Endothelial cell of umbilical vein (primary cell): ENCODE measurements around the gene EGFL7. TPM values are rescaled to one million over a fixed set of nuclear protein-coding genes. Genes with fewer than 3 reads are reported as not detected.

ENCODE experiments used
- BruUV-seq: library from RNA; stranded (reverse); fragments of 400-500 nt; replicated peaks from 2 replicates; lab custom pipeline; 2021; lab: Mats Ljungman, UMichigan
- CTCF ChIA-PET: fragments of 300-600, 350-600 bp; sonication (Branson Sonifier 250); formaldehyde crosslinking; loops from one replicate; lab custom pipeline; 2021; ENCODE audit warnings: antibody characterized with exemption, inconsistent platforms; lab: Charles Lee
- POLR2A ChIA-PET: fragments of 300-600, 350-600 bp; sonication (Branson Sonifier 250); formaldehyde crosslinking; loops from one replicate; lab custom pipeline; 2021; ENCODE audit warnings: antibody characterized with exemption, inconsistent platforms; lab: Charles Lee
- DNase-seq: peaks from one replicate; pipeline ENCODE4 v3.0.0-alpha.2; 2011; ENCODE audit warnings: low read depth, low spot score
- FAIRE-seq: peaks from 2 replicates; lab custom pipeline; 2011; peaks lifted over from hg19 to GRCh38; lab: Jason Lieb, UNC
- H2AFZ ChIP-seq: 2 replicates; pipeline ENCODE4 v1.6.0; 2012; ENCODE audit warnings: low read depth, low read length, control low read depth, inconsistent platforms
- H3K27ac ChIP-seq: 2 replicates; pipeline ENCODE4 v1.5.1; 2011; ENCODE audit warnings: low read depth, mild to moderate bottlenecking, control low read depth, low read length, moderate library complexity; ENCODE audit not compliant: insufficient read depth
- H3K27me3 ChIP-seq, 2 experiments: 2 replicates each; pipeline versions ENCODE4 v1.6.0 to v1.6.1; 2011; ENCODE audit warnings: low read length in 2 of 2, mixed read lengths in 1 of 2; ENCODE audit not compliant: control insufficient read depth in 2 of 2, insufficient read depth in 2 of 2
- H3K36me3 ChIP-seq, 2 experiments: 2 replicates in 1 of 2; 3 replicates in 1 of 2; pipeline ENCODE4 v1.5.1; 2011; ENCODE audit warnings: low read length in 2 of 2, mild to moderate bottlenecking in 1 of 2, moderate library complexity in 1 of 2; ENCODE audit not compliant: control insufficient read depth in 2 of 2, insufficient read depth in 2 of 2; ENCODE audit errors: extremely low read depth in 1 of 2
- H3K4me1 ChIP-seq: 3 replicates; pipeline ENCODE4 v1.5.1; 2011; ENCODE audit warnings: mild to moderate bottlenecking, low read length; ENCODE audit not compliant: control insufficient read depth, insufficient read depth; ENCODE audit errors: extremely low read depth
- H3K4me2 ChIP-seq: 2 replicates; pipeline ENCODE4 v1.6.1; 2011; ENCODE audit warnings: low read length, control low read depth, mixed read lengths; ENCODE audit not compliant: insufficient read depth
- H3K4me3 ChIP-seq, 3 experiments: fragments of 200-600 bp in 1 of 3; sonication (generic), shearing (Covaris generic) in 1 of 3; replicated peaks in 1 of 3; 2 replicates each; pipeline ENCODE4 v1.5.1; 2011 to 2016; ENCODE audit warnings: control low read depth in 3 of 3, low read length in 3 of 3, mild to moderate bottlenecking in 2 of 3, inconsistent platforms in 1 of 3, low read depth in 1 of 3, moderate library complexity in 1 of 3; ENCODE audit not compliant: insufficient read depth in 1 of 3
- H3K79me2 ChIP-seq: 2 replicates; pipeline ENCODE4 v1.6.0; 2012; ENCODE audit warnings: low read length, inconsistent platforms; ENCODE audit not compliant: control insufficient read depth, insufficient read depth
- H3K9ac ChIP-seq: replicated peaks from 2 replicates; pipeline ENCODE3; 2011; ENCODE audit warnings: low read length, control low read depth; ENCODE audit not compliant: insufficient read depth; ENCODE audit errors: extremely low read depth
- H3K9me1 ChIP-seq: replicated peaks from 3 replicates; pipeline ENCODE4 v1.6.0; 2011; ENCODE audit warnings: mild to moderate bottlenecking, low read length; ENCODE audit not compliant: control insufficient read depth, insufficient read depth; ENCODE audit errors: extremely low read depth
- H3K9me3 ChIP-seq: replicated peaks from 2 replicates; pipeline ENCODE4 v1.5.1; 2012; ENCODE audit warnings: low read length, inconsistent platforms; ENCODE audit not compliant: control insufficient read depth, insufficient read depth
- H4K20me1 ChIP-seq: replicated peaks from 2 replicates; pipeline ENCODE3; 2011; ENCODE audit warnings: mild to moderate bottlenecking, low read length; ENCODE audit not compliant: control insufficient read depth, insufficient read depth; ENCODE audit errors: extremely low read depth
- CTCF ChIP-seq, 2 donors: IDR thresholded peaks; 1 replicate in 1 of 2; 2 replicates in 1 of 2; pipeline ENCODE4 v1.5.1; 2011; ENCODE audit warnings: low read length in 2 of 2, mild to moderate bottlenecking in 2 of 2, moderate library complexity in 2 of 2, control low read depth in 1 of 2, inconsistent platforms in 1 of 2, low read depth in 1 of 2; ENCODE audit not compliant: insufficient read depth in 1 of 2; ENCODE audit errors: extremely low read depth in 1 of 2
- EZH2 ChIP-seq: IDR thresholded peaks from 2 replicates; pipeline ENCODE4 v1.6.1; 2012; ENCODE audit warnings: borderline replicate concordance, low read depth, mild to moderate bottlenecking, moderate library complexity, low read length, inconsistent platforms; ENCODE audit not compliant: severe bottlenecking
- FOS ChIP-seq: IDR thresholded peaks from 2 replicates; pipeline ENCODE4 v1.6.1; 2011; ENCODE audit warnings: mild to moderate bottlenecking, low read length, moderate library complexity, borderline replicate concordance; ENCODE audit not compliant: insufficient read depth
- JUN ChIP-seq: IDR thresholded peaks from 2 replicates; pipeline ENCODE4 v1.6.1; 2011; ENCODE audit warnings: borderline replicate concordance, low read depth; ENCODE audit not compliant: insufficient read length, insufficient read depth
- POLR2AphosphoS5 ChIP-seq: IDR thresholded peaks from 2 replicates; pipeline ENCODE4 v1.6.1; 2012; ENCODE audit warnings: low read depth, mild to moderate bottlenecking, control low read depth, low read length, moderate library complexity; ENCODE audit not compliant: insufficient read depth
- dilution Hi-C: fragments of 300-500 bp; cut with MboI; formaldehyde crosslinking; loops from one replicate; pipeline ENCODE4 v1.15.0; 2019; ENCODE audit warnings: low sequenced_read_pairs; ENCODE audit not compliant: extremely low pct_ligation_motif_present
- intact Hi-C: fragments of 100-400 bp; cut with micrococcal nuclease; formaldehyde crosslinking; loops from one replicate; pipeline ENCODE4 v1.10.0; 2022
- polyA plus RNA-seq, 4 experiments: library from polyadenylated mRNA; depleted of rRNA in 3 of 4; stranded (reverse) in 3 of 4; unstranded in 1 of 4; fragments of >200 nt; gene quantifications; 2 replicates each; pipeline versions ENCODE4 v1.2.1 to v1.2.3, GENCODE V29; 2011 to 2012; ENCODE audit warnings: missing spikeins in 1 of 4
- total RNA-seq: library from RNA; stranded (reverse); gene quantifications from 2 replicates; pipeline ENCODE4 v1.2.3, GENCODE V29; 2021

The EGFL7 gene
- total and polyA plus RNA-seq, 2 donors (not counting 3 experiments of a cell fraction or from before 2014, with no cell fraction given), result 1,043 to 1,377 TPM

GRCh38 chr9:136625101-136626065 is 37.3 kb upstream of the EGFL7 start:
- Histone ChIP-seq H3K4me1 (peaks cover 12% of the 10 kb centered on the region), H3K36me3 (no peaks in the 10 kb centered on the region), H3K9me3 (no peaks in the 10 kb centered on the region), H4K20me1 (no peaks in the 10 kb centered on the region), H3K9me1 (no peaks in the 10 kb centered on the region), H3K27ac (no peak overlapping the region), H3K9ac (no peak overlapping the region), H3K4me2 (no peak overlapping the region), H3K79me2 (no peaks in the 10 kb centered on the region), H3K27me3 (no peaks in the 10 kb centered on the region), H2AFZ (no peak overlapping the region), H3K4me3 (no peak overlapping the region)
- dilution Hi-C loops (no loop called here), intact Hi-C loops (loop anchor here (1.0 kb wide), 3 partner anchors 11 to 137 kb away; partner anchors contain the start of gene NOTCH1)
- ChIA-PET POLR2A (interaction anchor here (0.9 to 1.7 kb wide), 9 partner anchors 9 to 142 kb away, joined by 3 to 7 read pairs (median 4); no protein-coding TSS in a partner anchor), CTCF (interaction anchor here (0.6 to 7.3 kb wide), 29 partner anchors 12 to 139 kb away, joined by 3 to 261 read pairs (median 5); partner anchors contain the start of gene NOTCH1)
- DNase-seq, result peak; percentile 86
- TF ChIP-seq EZH2 (no peak), CTCF (IDR thresholded peaks at IDR 0.05; ENCODE audit: extremely low read depth in 1 of 2, insufficient read depth in 1 of 2, low read depth in 1 of 2, low read length in 2 of 2) (peak; percentile 39 to 66), JUN (no peak), FOS (no peak), POLR2AphosphoS5 (peak; percentile 71)
- FAIRE-seq, result peak; percentile 78
- no TSS peak for BruUV-seq
